GM12878 (cell line): ENCODE results near the gene SLC6A17. TPM values are rescaled to one million over a fixed set of nuclear protein-coding genes. Genes with fewer than 3 reads are reported as not detected.

Experiments used
- ATAC-seq: fragments of 200-7000 bp; cut with Tn5 transposase; 3 replicates; pipeline ENCODE4 v1.9.1; 2020; ENCODE audit warnings: mild to moderate bottlenecking, moderate library complexity
- BruUV-seq: library from RNA; stranded (reverse); fragments of 400-500 nt; replicated peaks from 2 replicates; lab custom pipeline; 2021; lab: Mats Ljungman, UMichigan
- CTCF ChIA-PET: fragments of 300-600 bp; sonication (Branson Sonifier 250); formaldehyde crosslinking; extraction: SDS; loops from one replicate; lab custom pipeline; 2021; ENCODE audit warnings: inconsistent platforms; lab: Yijun Ruan, JAX
- POLR2A ChIA-PET: fragments of 350-600 bp; formaldehyde crosslinking; extraction: SDS; loops from one replicate; lab custom pipeline; 2021; ENCODE audit warnings: inconsistent platforms; lab: Charles Lee
- RAD21 ChIA-PET: fragments of 300-600 bp; sonication (Branson Sonifier 250); formaldehyde crosslinking; loops from one replicate; lab custom pipeline; 2023; ENCODE audit warnings: antibody characterized with exemption; ENCODE audit not compliant: unreplicated experiment; lab: Charles Lee
- SMC1A ChIA-PET: fragments of 300-600 bp; sonication (Branson Sonifier 250); formaldehyde crosslinking; loops from one replicate; lab custom pipeline; 2023; ENCODE audit not compliant: unreplicated experiment, uncharacterized antibody; lab: Charles Lee
- DNase-seq: peaks from one replicate; pipeline ENCODE4 v3.0.0-alpha.2; 2011; ENCODE audit warnings: low read depth, low spot score
- FAIRE-seq: peaks from 3 replicates; lab custom pipeline; 2011; peaks lifted over from hg19 to GRCh38; lab: Jason Lieb, UNC
- H2AFZ ChIP-seq: 2 replicates; pipeline ENCODE4 v1.6.0; 2011; ENCODE audit warnings: low read depth, low read length, control low read depth; ENCODE audit not compliant: control insufficient read depth
- H3K27ac ChIP-seq: 2 replicates; pipeline ENCODE4 v1.5.1; 2011; ENCODE audit warnings: control low read depth; ENCODE audit not compliant: control insufficient read depth, insufficient read depth
- H3K27me3 ChIP-seq, 2 experiments: replicated peaks in 1 of 2; 2 replicates each; pipeline versions ENCODE4 v1.6.0 to v1.6.1; 2011; ENCODE audit warnings: low read length in 1 of 2; ENCODE audit not compliant: control insufficient read depth in 2 of 2, insufficient read depth in 2 of 2
- H3K36me3 ChIP-seq, 2 experiments: 2 replicates each; pipeline ENCODE4 v1.5.1; 2011; ENCODE audit warnings: low read length in 1 of 2; ENCODE audit not compliant: control insufficient read depth in 2 of 2, insufficient read depth in 2 of 2
- H3K4me1 ChIP-seq: 2 replicates; pipeline ENCODE4 v1.6.1; 2011; ENCODE audit warnings: mild to moderate bottlenecking, low read length, moderate library complexity, mixed read lengths; ENCODE audit not compliant: control insufficient read depth, insufficient read depth
- H3K4me2 ChIP-seq: 2 replicates; pipeline ENCODE4 v1.6.0; 2011; ENCODE audit warnings: control low read depth; ENCODE audit not compliant: control insufficient read depth, insufficient read depth
- H3K4me3 ChIP-seq: fragments of 200-600 bp; sonication (generic); 2 replicates; pipeline ENCODE4 v1.5.1; 2016
- H3K79me2 ChIP-seq: 2 replicates; pipeline ENCODE4 v1.6.0; 2011; ENCODE audit warnings: low read length; ENCODE audit not compliant: control insufficient read depth, insufficient read depth
- H3K9ac ChIP-seq: 2 replicates; pipeline ENCODE4 v1.8.0; 2011; ENCODE audit warnings: low read length, control low read depth, mixed read lengths; ENCODE audit not compliant: control insufficient read depth, insufficient read depth
- H3K9me3 ChIP-seq: replicated peaks from 3 replicates; pipeline ENCODE4 v1.5.1; 2011; ENCODE audit warnings: mild to moderate bottlenecking, low read length; ENCODE audit not compliant: control insufficient read depth, insufficient read depth
- H4K20me1 ChIP-seq: 2 replicates; pipeline ENCODE4 v1.6.0; 2011; ENCODE audit not compliant: control insufficient read depth, insufficient read depth
- HDAC6 ChIP-seq: fragments of 200-600 bp; sonication (generic); IDR thresholded peaks from one replicate; pipeline ENCODE4 v1.8.0; 2017; ENCODE audit warnings: antibody characterized with exemption; ENCODE audit not compliant: unreplicated experiment
- KDM1A ChIP-seq: fragments of 200-600 bp; sonication (generic); IDR thresholded peaks from 2 replicates; pipeline ENCODE4 v1.6.1; 2016; ENCODE audit warnings: borderline replicate concordance
- LARP7 ChIP-seq: fragments of 450-650 bp; IDR thresholded peaks from 2 replicates; pipeline ENCODE4 v1.6.1; 2017; ENCODE audit warnings: mild to moderate bottlenecking
- MTA3 ChIP-seq: IDR thresholded peaks from 2 replicates; pipeline ENCODE4 v1.6.1; 2012; ENCODE audit warnings: low read length, inconsistent platforms, borderline replicate concordance
- SMC3 ChIP-seq: IDR thresholded peaks from 2 replicates; pipeline ENCODE4 v1.6.1; 2011; ENCODE audit warnings: low read length, improper control_type of control experiment, borderline replicate concordance
- SPI1 ChIP-seq: IDR thresholded peaks from 2 replicates; pipeline ENCODE4 v1.6.1; 2011; ENCODE audit warnings: low read depth, mild to moderate bottlenecking, low read length, moderate library complexity, borderline replicate concordance; ENCODE audit not compliant: insufficient read depth
- SREBF1 ChIP-seq: IDR thresholded peaks from 2 replicates; pipeline ENCODE4 v1.6.1; 2012; ENCODE audit warnings: mild to moderate bottlenecking, low read length
- TCF3 ChIP-seq: IDR thresholded peaks from 2 replicates; pipeline ENCODE4 v1.6.1; 2012; ENCODE audit warnings: low read depth, mild to moderate bottlenecking, low read length, borderline replicate concordance; ENCODE audit not compliant: insufficient read depth
- WGBS: methylation state at CpG from one replicate; pipeline ENCODE4 v1.1.6; 2016; ENCODE audit warnings: low lambda C conversion rate; ENCODE audit not compliant: insufficient replicate concordance, insufficient coverage; ENCODE audit errors: missing lambda C conversion rate; 5-methylcytosine and 5-hydroxymethylcytosine counted together
- in situ Hi-C: fragments of 300-500 bp; cut with MboI; formaldehyde crosslinking; loops from 9 replicates; pipeline ENCODE4 v1.14.3; 2018; ENCODE audit warnings: mixed read lengths
- intact Hi-C: fragments of 100-400 bp; cut with micrococcal nuclease; formaldehyde crosslinking; loops from one replicate; pipeline ENCODE4 v1.14.2; 2022; ENCODE audit not compliant: unreplicated experiment
- polyA plus RNA-seq, 11 experiments: library from polyadenylated mRNA; depleted of rRNA in 4 of 11; unstranded in 6 of 11; stranded (reverse) in 5 of 11; fragments of >200 nt; fragmentation: Nextera tagmentation in 4 of 11; fragmentation: Illumina TruSeq in 1 of 11; extraction: Ambion mirVana in 4 of 11; extraction: Trizol in 1 of 11; gene quantifications; 1 replicate in 1 of 11; 2 replicates in 10 of 11; pipeline versions ENCODE4 v1.2.1 to v1.2.3, GENCODE V29; 2011 to 2016; ENCODE audit warnings: inconsistent platforms in 2 of 11, missing spikeins in 2 of 11, low read depth in 1 of 11
- total RNA-seq, 4 experiments: library from RNA; depleted of rRNA in 3 of 4; stranded (reverse); fragments of >200 nt in 3 of 4; fragmentation: Illumina TruSeq in 1 of 4; extraction: Trizol in 1 of 4; gene quantifications; 2 replicates each; pipeline versions ENCODE4 v1.2.1 to v1.2.3, GENCODE V29; 2013 to 2021
- TF ChIP-seq, protein P1 (sequence below): IDR thresholded peaks from 2 replicates; pipeline ENCODE4 v1.6.1; 2012; ENCODE audit warnings: improper control_type of control experiment, low read depth, low read length; ENCODE audit not compliant: insufficient replicate concordance
- TF ChIP-seq, protein P2 (sequence below): fragments of 450-650 bp; IDR thresholded peaks from 2 replicates; pipeline ENCODE4 v1.6.1; 2014; ENCODE audit warnings: mild to moderate bottlenecking

SLC6A17 gene
- total and polyA plus RNA-seq, 10 of the 15 experiments (the other 5 are each of a cell fraction or from before 2014, with no cell fraction given) = not detected

DNA sequence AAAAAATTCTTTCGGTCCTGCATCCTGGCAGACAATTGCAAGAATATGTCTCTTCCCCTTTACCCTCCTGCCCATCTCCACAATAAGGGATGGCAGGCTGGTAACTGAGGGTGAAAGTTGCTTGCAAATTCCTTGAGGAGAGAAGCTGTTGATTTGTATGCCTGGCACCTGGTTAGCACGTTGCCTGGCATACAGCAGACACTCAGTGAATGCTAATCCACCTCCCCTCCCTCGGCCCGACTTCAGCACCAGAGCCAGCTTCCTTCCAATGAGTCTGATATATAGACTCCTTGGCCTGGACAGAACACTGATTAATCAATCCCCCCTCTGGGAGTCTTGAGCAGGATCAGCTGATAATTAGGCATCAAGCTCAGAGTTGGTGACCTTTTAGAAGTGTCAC lies 99.0 kb downstream of the SLC6A17 start:
- Histone ChIP-seq H3K9me3 (no peaks in the 10 kb centered on the region), H3K9ac (no peak overlapping the region), H4K20me1 (no peaks in the 10 kb centered on the region), H3K4me2 (no peak overlapping the region), H3K4me3 (no peak overlapping the region), H3K27ac (no peak overlapping the region), H3K36me3 (no peaks in the 10 kb centered on the region), H3K27me3 (no peaks in the 10 kb centered on the region; a peak in 1 of 4 replicates), H3K4me1 (no peaks in the 10 kb centered on the region), H2AFZ (no peak overlapping the region), H3K79me2 (no peaks in the 10 kb centered on the region)
- 55% methylated on average over 4 of the region's 4 CpGs for WGBS
- no peak for ATAC-seq
- TF ChIP-seq SPI1 (no peak), KDM1A (no peak), SREBF1 (no peak), MTA3 (no peak)
- no peak for DNase-seq
- intact Hi-C loops (no loop called here), in situ Hi-C loops (no loop called here)
- ChIA-PET POLR2A (no interaction called here), CTCF (interaction anchor here (0.8 kb wide), 1 partner anchor 82 kb away, joined by 3 read pairs; no protein-coding TSS in a partner anchor), SMC1A (interaction anchor here (1.3 kb wide), 1 partner anchor 40 kb away, joined by 3 read pairs; no protein-coding TSS in a partner anchor), RAD21 (no interaction called here)
- BruUV-seq = no TSS peak
- FAIRE-seq = no peak

DNA sequence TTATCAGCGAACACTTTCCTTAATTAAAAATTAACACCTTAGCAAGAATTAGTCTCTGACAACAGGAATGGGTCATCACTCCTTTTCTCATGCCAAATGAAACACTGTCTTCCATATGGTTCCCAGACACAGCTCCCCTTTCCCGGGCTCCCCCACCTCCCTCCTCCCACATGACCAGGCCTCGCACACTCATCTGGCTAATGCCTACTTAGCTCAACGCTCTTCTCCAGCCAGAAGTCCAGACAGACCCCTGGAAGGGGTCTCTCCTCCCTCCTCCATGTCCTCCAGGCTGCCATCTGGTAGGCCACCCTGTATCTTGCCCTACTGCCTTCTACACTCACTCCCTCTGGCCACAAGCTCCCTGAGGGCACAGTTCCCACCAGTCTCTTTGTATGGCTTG lies 99.7 kb downstream of the SLC6A17 start:
- H3K4me3 ChIP-seq = no peak overlapping the region
- POLR2A ChIA-PET = no interaction called here
- TF ChIP-seq, protein P1, sequence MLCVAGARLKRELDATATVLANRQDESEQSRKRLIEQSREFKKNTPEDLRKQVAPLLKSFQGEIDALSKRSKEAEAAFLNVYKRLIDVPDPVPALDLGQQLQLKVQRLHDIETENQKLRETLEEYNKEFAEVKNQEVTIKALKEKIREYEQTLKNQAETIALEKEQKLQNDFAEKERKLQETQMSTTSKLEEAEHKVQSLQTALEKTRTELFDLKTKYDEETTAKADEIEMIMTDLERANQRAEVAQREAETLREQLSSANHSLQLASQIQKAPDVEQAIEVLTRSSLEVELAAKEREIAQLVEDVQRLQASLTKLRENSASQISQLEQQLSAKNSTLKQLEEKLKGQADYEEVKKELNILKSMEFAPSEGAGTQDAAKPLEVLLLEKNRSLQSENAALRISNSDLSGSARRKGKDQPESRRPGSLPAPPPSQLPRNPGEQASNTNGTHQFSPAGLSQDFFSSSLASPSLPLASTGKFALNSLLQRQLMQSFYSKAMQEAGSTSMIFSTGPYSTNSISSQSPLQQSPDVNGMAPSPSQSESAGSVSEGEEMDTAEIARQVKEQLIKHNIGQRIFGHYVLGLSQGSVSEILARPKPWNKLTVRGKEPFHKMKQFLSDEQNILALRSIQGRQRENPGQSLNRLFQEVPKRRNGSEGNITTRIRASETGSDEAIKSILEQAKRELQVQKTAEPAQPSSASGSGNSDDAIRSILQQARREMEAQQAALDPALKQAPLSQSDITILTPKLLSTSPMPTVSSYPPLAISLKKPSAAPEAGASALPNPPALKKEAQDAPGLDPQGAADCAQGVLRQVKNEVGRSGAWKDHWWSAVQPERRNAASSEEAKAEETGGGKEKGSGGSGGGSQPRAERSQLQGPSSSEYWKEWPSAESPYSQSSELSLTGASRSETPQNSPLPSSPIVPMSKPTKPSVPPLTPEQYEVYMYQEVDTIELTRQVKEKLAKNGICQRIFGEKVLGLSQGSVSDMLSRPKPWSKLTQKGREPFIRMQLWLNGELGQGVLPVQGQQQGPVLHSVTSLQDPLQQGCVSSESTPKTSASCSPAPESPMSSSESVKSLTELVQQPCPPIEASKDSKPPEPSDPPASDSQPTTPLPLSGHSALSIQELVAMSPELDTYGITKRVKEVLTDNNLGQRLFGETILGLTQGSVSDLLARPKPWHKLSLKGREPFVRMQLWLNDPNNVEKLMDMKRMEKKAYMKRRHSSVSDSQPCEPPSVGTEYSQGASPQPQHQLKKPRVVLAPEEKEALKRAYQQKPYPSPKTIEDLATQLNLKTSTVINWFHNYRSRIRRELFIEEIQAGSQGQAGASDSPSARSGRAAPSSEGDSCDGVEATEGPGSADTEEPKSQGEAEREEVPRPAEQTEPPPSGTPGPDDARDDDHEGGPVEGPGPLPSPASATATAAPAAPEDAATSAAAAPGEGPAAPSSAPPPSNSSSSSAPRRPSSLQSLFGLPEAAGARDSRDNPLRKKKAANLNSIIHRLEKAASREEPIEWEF = no peak
- TF ChIP-seq, protein P2, sequence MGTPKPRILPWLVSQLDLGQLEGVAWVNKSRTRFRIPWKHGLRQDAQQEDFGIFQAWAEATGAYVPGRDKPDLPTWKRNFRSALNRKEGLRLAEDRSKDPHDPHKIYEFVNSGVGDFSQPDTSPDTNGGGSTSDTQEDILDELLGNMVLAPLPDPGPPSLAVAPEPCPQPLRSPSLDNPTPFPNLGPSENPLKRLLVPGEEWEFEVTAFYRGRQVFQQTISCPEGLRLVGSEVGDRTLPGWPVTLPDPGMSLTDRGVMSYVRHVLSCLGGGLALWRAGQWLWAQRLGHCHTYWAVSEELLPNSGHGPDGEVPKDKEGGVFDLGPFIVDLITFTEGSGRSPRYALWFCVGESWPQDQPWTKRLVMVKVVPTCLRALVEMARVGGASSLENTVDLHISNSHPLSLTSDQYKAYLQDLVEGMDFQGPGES = no peak
- TF ChIP-seq HDAC6 = no peak
- TF ChIP-seq SPI1 = no peak
- TF ChIP-seq SMC3 = no peak
- TF ChIP-seq TCF3 = no peak
- no peak for TF ChIP-seq LARP7

More for the DNA sequence above, 99.7 kb downstream of the SLC6A17 start:
- BruUV-seq = no TSS peak
- H3K4me1 ChIP-seq = no peaks in the 10 kb centered on the region
- H3K9me3 ChIP-seq = no peaks in the 10 kb centered on the region
- no peaks in the 10 kb centered on the region for H3K79me2 ChIP-seq
- ChIA-PET SMC1A (interaction anchor here (1.0 to 1.3 kb wide), 2 partner anchors 41 to 43 kb away, joined by 3 read pairs; no protein-coding TSS in a partner anchor), RAD21 (no interaction called here), CTCF (no interaction called here)
- in situ Hi-C loops (no loop called here), intact Hi-C loops (no loop called here)
- no peak overlapping the region for H3K27ac ChIP-seq
- H4K20me1 ChIP-seq = no peaks in the 10 kb centered on the region
- WGBS = 32% methylated on average over 4 of the region's 4 CpGs
- DNase-seq (no peak), ATAC-seq (no peak), FAIRE-seq (no peak)
- no peaks in the 10 kb centered on the region; a peak in 1 of 4 replicates for H3K27me3 ChIP-seq
- H3K36me3 ChIP-seq = no peaks in the 10 kb centered on the region
- no peak overlapping the region for H3K4me2 ChIP-seq
- no peak overlapping the region for H3K9ac ChIP-seq
- H2AFZ ChIP-seq = no peak overlapping the region
